Amniotic stem cell (primary cell): ENCODE data around the gene RFNG.

Experiments used
- DNase-seq: peaks from one replicate; lab custom pipeline; 2025; lab: John Stamatoyannopoulos, UW

RFNG gene

DNA sequence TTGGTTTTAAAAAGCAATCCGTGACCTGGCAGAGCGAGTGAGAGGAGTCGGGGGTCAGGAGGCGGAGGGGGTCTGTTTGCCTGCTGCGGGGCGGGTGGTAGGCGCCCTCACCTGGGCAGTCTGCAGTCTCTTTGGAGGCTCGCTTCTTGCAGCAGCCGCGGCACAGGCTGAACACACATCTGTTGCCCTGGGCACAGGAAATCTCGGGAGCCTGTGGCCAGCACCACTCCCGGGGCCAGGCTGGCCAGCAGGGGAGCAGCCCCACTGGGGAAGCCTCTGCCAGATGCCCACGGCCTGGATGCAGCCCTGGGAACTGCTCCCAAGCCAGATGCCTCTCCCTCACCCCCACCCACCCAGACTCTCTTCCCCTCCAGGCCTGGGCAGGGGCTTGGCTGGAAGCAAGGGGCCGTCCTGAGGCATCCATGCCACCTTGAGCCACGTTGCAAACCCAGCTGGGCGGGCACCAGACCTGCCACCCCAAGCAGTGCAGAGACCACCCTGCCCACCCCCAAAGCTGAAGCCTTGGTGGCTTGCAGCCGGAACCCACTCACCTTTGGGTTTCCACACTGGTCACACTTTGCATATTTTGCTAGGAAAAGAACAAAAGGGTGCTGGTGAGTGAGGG lies 6.7 kb upstream of the RFNG start:
- no peak for DNase-seq

DNA sequence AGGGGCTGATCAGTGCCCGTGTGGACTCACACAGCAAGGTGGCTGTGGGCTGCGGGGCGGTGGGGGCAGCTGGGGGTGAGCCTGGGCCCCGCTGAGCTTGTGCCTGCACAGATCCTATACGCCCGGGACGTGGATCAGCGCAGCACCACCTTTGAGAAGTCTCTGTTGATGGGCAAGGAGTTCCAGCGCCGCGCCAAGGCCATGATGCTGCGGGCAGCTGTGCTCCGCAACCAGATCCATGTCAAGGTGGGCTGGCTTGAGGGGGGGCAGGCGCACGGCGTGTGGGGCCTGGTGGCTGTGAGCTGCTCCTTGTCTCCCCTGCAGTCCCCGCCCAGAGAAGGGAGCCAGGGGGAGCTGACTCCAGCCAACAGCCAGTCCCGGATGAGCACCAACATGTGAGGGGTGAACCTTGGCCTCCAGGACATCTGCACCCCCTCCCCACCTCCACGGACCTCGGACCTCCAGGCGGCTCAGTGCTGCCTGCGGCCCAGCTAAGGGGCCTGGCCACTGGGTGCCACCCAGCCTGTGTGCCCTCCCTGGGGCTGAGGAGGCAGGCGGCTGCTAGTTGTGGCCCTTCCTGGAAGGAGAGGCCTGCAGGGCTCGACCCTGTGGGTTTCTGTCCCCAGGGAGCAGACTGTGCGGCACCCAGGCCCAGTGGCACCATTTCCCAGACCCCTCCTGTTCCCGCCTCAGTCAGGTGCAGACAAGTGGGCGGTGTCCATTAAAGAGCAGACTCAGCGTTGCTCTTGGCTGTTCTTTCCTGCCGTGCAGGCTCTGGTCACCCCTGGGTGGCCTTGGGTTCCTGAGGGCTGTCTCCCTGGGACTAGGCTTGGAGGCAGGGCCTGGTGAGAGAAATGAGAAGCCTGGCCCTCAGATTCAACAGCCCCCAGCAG lies 5.4 kb upstream of the RFNG start:
- no peak for DNase-seq

DNA sequence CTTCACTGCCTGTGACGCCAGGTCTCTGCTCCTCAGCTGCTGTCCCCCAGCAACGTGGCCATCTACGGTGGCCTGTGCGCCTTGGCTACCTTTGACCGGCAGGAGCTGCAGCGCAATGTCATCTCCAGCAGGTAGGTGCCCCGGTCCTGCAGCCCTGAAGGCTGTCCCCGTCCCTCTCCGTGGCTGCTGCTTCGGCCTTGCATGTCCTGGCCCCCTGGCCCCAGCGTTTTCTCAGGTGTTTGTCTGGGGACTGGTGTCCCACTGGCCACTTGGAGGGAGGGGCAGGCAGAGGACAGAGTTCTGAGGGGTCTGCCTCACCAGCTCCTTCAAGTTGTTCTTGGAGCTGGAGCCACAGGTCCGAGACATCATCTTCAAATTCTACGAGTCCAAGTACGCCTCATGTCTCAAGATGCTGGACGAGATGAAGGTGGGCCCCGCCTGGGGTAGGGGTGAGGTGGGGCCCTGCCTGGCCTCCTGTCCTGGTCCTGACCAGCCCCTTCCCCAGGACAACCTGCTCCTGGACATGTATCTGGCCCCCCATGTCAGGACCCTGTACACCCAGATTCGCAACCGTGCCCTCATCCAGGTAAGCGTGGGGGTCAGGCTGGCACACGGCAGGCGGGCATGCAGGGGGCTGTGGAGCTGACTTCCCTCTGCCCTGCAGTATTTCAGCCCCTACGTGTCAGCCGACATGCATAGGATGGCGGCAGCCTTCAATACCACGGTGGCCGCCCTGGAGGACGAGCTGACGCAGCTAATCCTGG lies 4.5 kb upstream of the RFNG start:
- no peak for DNase-seq

DNA sequence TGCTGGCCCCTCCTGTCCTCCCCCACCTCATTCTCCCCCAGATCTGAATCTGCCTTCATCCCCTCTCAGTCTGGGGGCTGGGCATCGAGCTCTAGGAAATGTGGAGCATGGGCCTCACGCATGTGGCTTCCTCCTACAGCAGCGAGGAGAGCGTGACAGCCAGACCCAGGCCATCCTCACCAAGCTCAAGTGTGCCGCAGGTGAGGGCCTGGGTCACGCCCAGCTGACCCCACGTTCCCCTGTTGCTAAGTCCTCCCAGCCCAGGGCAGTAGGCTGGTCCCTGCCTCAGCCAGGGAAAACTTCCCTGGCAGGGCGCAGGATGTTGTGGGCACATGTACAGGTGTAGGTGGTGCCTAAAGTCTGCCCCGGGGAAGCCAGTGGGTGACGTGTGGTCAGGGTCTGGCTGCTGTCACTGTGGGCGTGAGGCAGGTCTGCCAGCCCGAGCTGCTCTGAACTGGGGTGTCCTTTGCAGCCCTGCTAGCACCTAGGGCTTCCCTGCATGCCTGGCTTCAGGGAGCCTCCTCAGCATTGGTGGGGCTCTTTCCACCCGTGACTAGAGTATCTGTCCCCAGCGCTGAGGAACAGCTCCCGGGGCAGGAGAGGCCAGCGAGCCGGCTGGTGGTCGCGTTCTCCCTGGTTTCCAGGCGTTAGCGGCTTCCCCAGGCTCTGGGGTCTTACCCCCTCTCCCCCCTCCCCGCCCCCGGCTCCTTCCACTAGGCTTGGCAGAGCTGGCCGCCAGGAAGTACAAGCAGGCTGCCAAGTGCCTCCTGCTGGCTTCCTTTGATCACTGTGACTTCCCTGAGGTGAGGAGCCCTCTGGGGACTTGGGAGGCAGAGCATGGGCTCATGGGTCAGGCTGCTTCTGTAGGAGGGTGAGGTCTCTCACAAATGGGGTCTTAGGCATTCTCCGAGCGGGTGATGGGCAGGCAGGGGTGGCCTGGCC lies 3.7 kb upstream of the RFNG start:
- no peak for DNase-seq

DNA sequence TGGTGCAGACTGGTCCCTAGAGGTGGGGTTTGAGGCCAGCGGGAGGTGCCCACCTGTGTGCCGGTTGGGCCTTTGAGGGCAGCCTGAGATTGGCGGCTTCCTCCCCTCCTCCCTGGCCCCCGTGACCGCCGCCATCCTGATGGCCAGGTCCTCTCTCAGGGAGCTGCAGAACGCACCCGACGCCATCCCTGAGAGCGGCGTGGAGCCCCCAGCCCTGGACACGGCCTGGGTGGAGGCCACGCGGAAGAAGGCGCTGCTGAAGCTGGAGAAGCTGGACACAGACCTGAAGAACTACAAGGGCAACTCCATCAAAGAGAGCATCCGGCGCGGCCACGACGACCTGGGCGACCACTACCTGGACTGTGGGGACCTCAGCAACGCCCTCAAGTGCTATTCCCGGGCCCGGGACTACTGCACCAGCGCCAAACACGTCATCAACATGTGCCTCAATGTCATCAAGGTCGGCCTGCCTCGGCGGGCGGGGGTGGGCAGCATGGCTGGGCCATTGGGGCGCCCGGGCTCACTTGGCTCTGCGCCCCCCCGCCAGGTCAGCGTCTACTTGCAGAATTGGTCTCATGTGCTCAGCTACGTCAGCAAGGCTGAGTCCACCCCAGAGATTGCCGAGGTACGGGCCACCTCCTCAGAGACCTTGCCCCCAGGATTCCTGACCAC lies 2.9 kb upstream of the RFNG start:
- DNase-seq = no peak

DNA sequence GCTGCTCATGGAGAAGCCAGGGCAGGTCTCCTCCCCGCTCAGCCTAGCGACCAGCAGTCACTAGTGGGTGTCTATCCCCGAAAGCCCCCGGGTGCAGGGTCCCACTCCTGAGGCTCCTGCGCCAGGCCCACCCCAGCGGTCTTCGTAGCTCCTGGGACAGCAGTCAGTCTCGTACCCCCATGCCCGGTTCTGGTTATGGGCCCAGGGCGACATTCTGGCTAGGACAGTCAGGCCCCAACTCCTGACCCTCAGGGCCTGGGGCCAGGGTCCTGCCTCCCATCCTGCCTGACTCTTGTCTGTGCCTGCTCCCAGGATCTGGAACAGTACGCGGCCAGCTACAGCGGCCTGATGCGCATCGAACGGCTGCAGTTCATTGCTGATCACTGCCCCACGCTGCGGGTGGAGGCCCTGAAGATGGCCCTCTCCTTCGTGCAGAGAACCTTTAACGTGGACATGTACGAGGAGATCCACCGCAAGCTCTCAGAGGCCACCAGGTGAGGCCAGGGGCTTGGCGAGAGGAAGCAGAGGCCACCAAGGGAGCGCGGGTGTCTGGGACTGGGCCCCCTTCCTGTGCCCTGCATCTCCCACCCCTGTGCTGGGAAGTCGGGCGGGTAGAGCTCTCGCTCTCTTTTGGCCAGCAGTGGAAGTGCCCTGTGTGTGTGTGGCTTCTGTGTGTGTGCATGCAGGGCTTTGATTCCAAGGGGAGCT lies 2.1 kb upstream of the RFNG start:
- DNase-seq = no peak

DNA sequence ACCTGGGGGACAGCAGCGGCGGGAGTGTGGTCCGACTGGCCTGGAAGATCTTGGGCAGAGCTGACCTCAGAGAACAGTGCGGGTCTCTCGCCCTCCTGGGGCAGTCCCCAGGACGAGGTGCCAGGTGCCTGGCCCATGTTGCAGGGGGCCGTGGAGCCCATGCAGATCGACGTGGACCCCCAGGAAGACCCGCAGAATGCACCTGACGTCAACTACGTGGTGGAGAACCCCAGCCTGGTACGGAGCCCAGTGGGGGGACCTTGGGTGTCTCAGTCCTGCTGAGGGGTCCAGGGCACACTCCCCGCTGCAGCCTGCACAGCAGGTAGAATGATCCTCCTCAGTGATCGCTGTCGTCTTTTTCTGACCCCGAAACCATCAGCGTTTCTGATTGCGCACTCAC lies 1.5 kb upstream of the RFNG start:
- DNase-seq = no peak

DNA sequence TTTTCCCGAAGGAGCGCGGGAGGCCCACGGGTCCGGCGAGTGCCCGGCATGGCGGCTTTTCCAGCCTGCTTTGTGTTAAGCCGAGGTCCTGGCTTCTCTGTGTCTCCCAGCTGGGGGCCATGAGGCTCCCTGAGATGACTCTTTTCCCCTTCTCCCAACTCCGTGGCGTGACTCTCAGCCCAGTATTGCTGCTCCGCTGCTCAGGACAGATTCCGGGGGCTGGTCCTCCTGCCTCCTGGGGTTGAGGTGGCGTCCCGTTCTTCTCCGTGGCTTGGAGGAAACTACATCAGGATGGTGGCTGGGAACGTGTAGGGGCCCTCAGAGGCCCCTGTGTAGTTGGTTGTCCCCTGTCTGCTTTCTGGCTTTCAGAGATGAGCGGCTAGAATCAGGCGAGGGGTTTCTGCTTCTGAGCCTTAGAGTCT lies 1.0 kb upstream of the RFNG start:
- no peak for DNase-seq

DNA sequence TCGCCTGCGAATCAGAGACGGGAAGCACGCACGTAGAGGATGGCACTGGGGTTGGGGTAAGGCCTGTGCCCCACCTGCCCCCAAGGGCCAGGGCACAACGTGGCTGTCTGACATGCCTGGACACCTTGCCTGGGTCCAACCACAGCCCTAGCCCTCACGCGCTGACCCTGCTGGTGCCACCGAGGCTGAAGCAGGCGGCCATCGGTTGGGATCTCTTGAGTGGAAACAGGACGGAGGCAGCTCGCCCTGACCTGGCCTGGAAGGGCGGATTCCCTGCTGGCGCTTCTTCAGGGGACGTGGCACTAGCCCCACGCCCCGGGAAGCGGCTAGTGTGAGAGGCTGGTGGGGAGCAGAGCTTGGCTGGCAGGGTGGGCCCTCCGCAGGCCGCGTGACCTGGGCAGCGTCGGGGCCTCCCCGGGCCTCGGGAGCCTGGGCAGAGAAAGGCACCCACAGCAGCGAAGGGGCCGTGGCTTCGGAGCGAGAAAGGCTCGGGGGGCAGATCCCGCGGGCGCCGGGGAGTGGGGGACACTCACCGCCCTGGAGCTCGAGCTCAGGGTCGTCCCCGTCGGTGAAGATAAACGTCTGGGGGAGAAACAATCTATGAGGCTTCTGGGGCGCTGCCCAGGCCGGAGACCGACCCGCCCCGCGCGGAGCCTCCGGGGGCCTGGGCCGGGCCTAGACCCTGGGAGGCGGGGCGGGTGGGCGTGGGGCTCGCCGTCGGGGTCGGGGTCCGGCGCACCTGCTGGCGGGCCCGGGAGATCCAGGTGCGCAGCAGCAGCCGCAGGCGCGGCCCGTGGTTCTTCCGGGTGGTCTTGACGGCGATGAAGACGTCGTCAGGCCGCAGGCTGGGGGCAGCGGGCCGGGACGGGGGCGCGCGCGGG lies 610 bp downstream of the RFNG start:
- no peak for DNase-seq

DNA sequence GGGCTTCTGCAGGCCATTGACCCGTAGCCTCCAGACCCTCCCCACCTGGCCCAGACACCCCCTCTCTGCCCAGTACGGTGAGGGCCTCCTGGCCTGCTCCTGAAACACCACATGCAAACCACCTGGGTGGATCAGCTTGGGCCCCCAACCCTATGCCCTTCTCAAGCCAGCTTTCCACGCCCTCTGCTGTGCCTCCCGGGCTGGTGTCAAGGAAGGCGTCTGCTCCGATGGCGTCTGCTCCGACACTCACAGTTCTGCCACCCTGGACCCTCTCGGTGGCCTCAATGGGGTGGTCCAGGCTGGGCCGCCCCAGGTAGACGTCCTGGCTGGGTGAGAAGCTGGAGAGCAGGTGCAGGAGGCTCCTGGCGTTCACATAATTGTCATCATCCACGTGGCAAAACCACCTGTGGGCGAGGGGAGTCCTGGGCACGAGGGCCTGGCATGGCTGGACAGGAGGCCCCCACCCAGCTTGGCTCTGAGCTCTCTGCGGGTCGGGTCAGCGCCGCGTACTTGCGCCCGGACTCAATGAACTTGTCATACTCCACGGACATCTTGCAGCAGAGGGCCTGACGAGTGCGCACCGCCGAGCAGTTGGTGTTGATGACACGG lies 1.4 kb downstream of the RFNG start:
- no peak for DNase-seq

DNA sequence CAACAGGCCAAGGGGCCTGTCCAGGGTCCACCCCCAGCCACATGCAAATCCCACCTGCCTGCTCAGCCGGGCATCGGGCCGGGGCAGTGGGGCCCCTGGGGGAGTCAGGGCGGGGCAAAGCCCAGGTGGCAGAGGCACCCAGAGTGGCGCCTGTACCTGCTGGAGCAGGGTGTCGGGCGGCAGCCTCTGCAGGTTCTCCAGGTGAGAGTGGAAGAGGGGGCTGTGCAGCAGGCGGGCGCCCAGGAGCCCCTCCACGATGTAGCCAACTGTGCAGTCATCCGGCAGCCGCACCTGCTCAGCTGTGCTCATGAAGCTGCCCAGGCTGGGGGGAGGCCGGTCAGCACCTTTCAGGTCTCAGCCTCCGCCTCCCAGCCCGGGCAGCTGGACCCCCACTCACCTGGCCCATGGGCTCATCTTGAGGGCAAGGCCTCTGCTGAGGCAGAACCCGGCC lies 2.1 kb downstream of the RFNG start:
- no peak for DNase-seq

DNA sequence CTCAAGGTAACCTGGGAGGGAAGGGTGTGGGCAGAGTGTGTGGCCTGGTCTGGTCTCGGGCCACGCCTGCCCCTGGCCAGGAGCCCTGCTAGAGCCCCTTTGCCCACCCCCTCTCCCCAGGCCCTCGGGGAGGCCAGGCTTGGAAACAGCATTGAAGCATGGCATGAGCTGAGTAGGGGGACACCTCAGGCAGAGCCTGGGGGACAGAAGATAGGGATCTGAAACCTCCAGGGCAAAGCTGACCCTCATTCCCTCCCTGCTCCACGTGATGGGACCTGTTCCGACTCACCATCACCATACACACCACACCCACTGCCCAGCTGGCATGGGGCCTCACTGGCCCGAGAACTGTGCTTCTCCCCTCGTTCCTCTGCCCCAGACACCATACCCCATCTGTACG lies 2.5 kb downstream of the RFNG start:
- no peak for DNase-seq

DNA sequence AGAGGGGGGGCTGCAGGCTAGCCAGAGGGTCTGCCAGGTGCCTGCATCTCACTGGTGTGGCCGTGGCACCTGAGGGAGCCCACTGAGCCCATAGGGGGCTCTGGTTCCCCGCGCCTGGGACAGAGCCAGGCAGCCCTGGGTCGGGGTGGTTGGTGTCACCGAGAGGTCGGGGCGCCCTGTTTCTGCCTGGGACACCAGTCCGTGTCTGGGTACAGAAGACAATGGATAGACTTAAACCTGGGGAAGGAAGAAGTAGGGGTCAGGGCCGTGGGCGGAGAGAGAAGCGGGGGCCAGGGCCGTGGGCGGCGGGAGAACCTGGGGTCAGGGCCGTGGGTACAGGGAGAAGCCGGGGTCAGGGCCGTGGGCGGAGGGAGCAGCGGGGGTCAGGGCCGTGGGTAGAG lies 3.0 kb downstream of the RFNG start:
- DNase-seq = no peak

DNA sequence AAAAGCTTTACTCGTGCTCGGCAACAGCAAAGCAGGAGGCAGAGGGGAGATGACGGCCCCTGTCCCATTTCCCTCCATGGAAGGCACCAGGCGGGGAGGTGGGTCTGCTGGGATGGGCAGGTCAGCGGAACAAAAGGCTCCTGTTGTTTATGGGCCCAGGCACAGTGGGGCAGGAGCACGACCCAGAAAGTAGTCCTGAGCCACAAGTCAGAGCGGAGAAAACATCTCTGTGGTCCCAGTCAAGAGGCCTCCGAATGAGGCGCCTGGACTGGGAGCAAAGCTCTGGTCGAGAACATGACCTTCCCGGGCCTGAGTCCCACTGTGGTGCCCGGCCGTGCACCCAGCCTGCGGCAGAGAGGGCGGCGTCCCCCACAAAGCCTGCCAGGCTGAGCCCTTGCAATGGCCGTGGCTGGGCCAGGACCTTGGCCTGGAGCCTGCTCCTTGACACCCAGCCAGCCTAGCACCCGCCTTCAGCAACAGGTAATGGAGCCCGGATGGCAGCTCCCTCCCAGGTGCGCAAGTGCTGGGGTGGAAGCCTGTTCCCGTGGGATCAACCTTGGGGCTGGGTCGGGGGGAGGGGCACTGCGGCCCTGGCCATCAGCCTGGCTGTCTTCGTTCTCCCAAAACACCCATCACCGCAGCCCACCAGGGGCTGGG lies 3.6 kb downstream of the RFNG start:
- no peak for DNase-seq

DNA sequence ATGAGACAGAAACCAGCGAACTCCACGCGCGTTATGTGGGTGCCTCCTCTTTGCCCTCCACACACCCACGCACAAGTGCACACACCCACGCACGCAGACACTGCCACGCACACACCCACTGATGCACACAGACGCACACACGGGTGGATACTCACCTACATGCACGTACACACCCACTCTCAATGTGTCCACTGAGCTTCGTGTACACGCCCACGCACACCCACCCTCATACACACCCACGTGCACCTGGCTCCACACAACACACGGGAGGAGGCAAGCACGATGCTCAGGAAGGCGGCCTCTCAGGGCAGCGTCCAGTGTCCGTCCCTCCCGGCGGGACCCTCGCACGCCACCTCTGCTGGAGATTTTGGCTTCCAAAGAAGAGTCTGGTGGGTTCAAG lies 4.2 kb downstream of the RFNG start:
- DNase-seq = no peak

DNA sequence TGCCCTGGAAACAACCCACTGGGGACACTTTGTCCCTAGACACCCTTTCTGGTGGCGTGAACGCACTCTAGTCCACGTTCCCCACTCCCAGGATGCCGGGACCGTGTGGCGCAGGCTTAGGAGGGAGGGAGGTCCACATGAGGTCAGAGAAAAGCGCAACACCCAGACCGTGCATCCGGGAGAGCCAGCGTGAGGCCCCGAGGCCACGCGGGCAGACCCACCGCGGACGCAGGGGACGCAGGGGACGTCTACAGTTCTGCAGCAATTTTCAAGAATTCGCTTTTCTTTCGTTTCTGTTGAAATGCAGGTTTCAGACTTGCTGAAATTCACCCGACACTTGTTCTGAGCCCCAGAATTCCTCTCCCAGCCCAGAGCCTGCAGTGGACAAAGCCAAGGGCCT lies 4.7 kb downstream of the RFNG start:
- no peak for DNase-seq

DNA sequence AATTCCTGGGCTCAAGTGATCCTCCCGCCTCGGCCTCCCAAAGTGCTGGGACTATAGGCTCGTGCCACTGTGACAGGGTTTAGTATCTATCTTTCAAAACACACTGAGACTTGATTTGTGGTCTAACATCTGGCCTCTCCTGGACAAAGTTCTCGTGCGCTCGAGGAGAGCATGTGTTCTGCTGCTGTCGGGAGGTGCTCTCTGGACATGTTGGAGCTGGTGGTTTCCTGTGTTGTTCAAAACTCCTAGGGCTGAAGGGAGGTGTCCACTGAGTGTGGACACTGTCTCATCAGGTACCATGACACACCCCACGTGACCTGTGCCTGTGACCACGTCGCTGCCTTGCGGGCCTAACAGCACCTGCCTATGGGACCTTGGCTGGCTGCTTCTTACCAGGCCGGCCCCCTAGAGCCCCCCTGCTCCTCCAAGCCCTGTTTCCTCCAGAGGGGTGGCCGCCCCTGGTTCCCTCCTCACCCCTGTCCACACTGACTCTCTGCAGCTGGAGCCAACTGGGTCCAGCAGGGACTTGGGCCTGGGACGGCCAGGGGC lies 5.6 kb downstream of the RFNG start:
- DNase-seq = no peak

DNA sequence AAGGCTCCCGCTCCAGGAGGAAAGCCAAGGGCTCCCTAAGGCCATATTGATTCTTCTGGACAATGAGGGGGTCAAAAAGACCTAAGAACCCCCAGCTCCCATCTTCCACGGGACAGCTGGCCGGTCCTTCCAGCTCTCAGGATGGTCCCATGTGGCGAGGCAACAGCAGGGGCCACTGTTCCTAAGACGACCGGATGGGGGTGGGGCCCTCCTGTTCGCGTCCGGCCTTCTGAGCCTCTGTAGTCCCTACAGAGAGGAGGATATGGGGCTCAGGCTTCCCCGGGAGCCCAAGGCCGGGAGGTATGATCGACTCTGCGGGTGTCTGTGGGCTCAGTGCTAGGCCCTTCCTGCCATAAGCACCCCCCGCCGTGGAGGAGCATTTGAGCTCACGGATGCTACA lies 8.1 kb downstream of the RFNG start:
- no peak for DNase-seq
